Neural progenitor cell (in vitro differentiated cells): ENCODE measurements around the gene ATP4A. TPM values are rescaled to one million over a fixed set of nuclear protein-coding genes. Genes with fewer than 3 reads are reported as not detected.

Experiments
- DNase-seq: peaks from one replicate; pipeline ENCODE4 v3.0.0-alpha.2; 2016; ENCODE audit warnings: low spot score
- H2AFZ ChIP-seq: fragments of 200-600 bp; sonication (generic); replicated peaks from 2 replicates; pipeline ENCODE4 v1.6.1; 2016; ENCODE audit warnings: antibody characterized with exemption
- H3F3A ChIP-seq: fragments of 200-600 bp; sonication (generic); 2 replicates; pipeline ENCODE4 v1.6.1; 2016; ENCODE audit warnings: antibody characterized with exemption, low read depth
- H3K27ac ChIP-seq: fragments of 200-600 bp; sonication (generic); 2 replicates; pipeline ENCODE4 v1.5.1; 2016; ENCODE audit warnings: mild to moderate bottlenecking
- H3K27me3 ChIP-seq: fragments of 200-600 bp; sonication (generic); 2 replicates; pipeline ENCODE4 v1.6.1; 2016; ENCODE audit warnings: mild to moderate bottlenecking, moderate library complexity
- H3K36me3 ChIP-seq: fragments of 200-600 bp; sonication (generic); 2 replicates; pipeline ENCODE4 v1.5.1; 2016
- H3K4me1 ChIP-seq: fragments of 200-600 bp; sonication (generic); 2 replicates; pipeline ENCODE4 v1.6.1; 2016; ENCODE audit warnings: mixed run types
- H3K4me2 ChIP-seq: fragments of 200-600 bp; sonication (generic); 2 replicates; pipeline ENCODE4 v1.6.1; 2016
- H3K4me3 ChIP-seq: fragments of 200-600 bp; sonication (generic); 2 replicates; pipeline ENCODE4 v1.5.1; 2016
- H3K79me2 ChIP-seq: fragments of 200-600 bp; sonication (generic); 2 replicates; pipeline ENCODE4 v1.6.1; 2016; ENCODE audit warnings: low read depth
- H3K9ac ChIP-seq: fragments of 200-600 bp; sonication (generic); 2 replicates; pipeline ENCODE4 v1.6.1; 2016
- H3K9me3 ChIP-seq: fragments of 200-600 bp; sonication (generic); 2 replicates; pipeline ENCODE4 v1.5.1; 2016; ENCODE audit warnings: low read depth
- H4K20me1 ChIP-seq: fragments of 200-600 bp; sonication (generic); 2 replicates; pipeline ENCODE4 v1.6.1; 2016; ENCODE audit warnings: low read depth
- H3K27ac Mint-ChIP-seq: 3 replicates; pipeline ENCODE4 v1.8.0; 2021; ENCODE audit warnings: mixed read lengths
- H3K27me3 Mint-ChIP-seq: 2 replicates; pipeline ENCODE4 v1.8.0; 2022; ENCODE audit warnings: low read depth, mild to moderate bottlenecking, inconsistent platforms, moderate library complexity, mixed read lengths; ENCODE audit not compliant: insufficient read depth
- H3K36me3 Mint-ChIP-seq: 3 replicates; pipeline ENCODE4 v1.8.0; 2021; ENCODE audit warnings: mixed read lengths
- H3K4me1 Mint-ChIP-seq: 3 replicates; pipeline ENCODE4 v1.8.0; 2021; ENCODE audit warnings: mixed read lengths
- H3K4me3 Mint-ChIP-seq: 3 replicates; pipeline ENCODE4 v1.8.0; 2021; ENCODE audit warnings: mild to moderate bottlenecking, moderate library complexity, mixed read lengths
- H3K9me3 Mint-ChIP-seq: 3 replicates; pipeline ENCODE4 v1.8.0; 2020; ENCODE audit warnings: mixed read lengths
- EZH2 ChIP-seq: fragments of 200-600 bp; sonication (generic); IDR thresholded peaks from 2 replicates; pipeline ENCODE4 v1.6.1; 2017; ENCODE audit warnings: antibody characterized with exemption, mild to moderate bottlenecking, moderate library complexity
- EZH2phosphoT487 ChIP-seq: fragments of 200-600 bp; sonication (generic); IDR thresholded peaks from 2 replicates; pipeline ENCODE4 v1.6.1; 2017; ENCODE audit warnings: antibody characterized with exemption
- total RNA-seq: library from RNA; depleted of rRNA; stranded (reverse); fragments of >200 nt; gene quantifications from 2 replicates; pipeline ENCODE4 v1.2.3, GENCODE V29; 2015; ENCODE audit warnings: low replicate concordance
- TF ChIP-seq, protein P1 (sequence below): fragments of 200-600 bp; sonication (generic); IDR thresholded peaks from 2 replicates; pipeline ENCODE4 v1.5.1; 2017; ENCODE audit warnings: antibody characterized with exemption, mild to moderate bottlenecking

Gene ATP4A
- total RNA-seq, 1 donor from 2014 or later = not detected

DNA sequence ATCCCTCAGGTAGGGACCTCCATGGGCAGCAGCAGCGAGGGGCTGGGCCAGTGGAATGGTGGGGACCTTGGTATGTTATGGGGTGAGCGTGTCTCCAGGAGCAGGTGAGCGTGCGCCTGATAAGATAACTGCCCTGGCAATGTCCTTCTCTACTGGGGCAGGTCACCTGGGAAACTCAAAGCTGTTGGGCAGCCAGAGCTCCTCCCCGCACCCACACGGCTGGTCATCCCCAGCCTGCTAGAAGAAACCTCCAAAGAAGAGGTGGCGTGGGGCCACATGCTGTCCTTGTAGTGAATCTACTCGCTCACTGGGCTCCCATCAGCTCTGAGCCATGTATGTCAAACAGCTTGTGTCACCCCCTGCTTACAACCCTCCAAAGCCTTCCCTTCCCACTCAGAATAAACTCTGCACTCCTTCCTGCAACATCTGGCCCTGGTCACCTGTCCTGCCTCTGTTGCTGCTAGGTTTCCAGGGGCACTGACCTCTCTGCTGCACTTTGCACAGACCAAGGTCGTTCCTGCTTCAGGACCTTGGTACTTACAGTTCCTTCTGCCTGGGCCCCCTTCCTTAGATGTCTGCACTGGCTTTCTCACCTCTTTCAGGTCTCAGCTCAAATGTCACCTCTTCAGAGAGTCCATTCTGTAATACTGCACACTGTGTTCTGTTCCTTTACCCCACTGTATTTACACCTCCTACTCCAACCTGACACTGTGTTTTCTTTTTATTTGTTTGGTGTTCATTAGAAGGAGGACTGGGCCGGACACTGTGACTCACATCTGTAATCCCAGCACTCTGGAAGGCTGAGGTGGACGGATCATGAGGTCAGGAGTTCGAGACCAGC, 1.8 kb upstream of the ATP4A start:
- H3K27ac Mint-ChIP-seq = no peak overlapping the region
- no peaks in the 10 kb centered on the region for H3K9me3 Mint-ChIP-seq
- H3K27me3 Mint-ChIP-seq = peaks cover 13% of the 10 kb centered on the region
- H3K4me1 ChIP-seq = no peaks in the 10 kb centered on the region
- H3K4me3 ChIP-seq = no peak overlapping the region
- no peaks in the 10 kb centered on the region for H3K36me3 ChIP-seq
- no peaks in the 10 kb centered on the region for H3K4me1 Mint-ChIP-seq
- no peak overlapping the region for H3K27ac ChIP-seq
- H4K20me1 ChIP-seq = no peaks in the 10 kb centered on the region
- H3K4me2 ChIP-seq = no peak overlapping the region
- H3K79me2 ChIP-seq = no peaks in the 10 kb centered on the region
- TF ChIP-seq, protein P1, sequence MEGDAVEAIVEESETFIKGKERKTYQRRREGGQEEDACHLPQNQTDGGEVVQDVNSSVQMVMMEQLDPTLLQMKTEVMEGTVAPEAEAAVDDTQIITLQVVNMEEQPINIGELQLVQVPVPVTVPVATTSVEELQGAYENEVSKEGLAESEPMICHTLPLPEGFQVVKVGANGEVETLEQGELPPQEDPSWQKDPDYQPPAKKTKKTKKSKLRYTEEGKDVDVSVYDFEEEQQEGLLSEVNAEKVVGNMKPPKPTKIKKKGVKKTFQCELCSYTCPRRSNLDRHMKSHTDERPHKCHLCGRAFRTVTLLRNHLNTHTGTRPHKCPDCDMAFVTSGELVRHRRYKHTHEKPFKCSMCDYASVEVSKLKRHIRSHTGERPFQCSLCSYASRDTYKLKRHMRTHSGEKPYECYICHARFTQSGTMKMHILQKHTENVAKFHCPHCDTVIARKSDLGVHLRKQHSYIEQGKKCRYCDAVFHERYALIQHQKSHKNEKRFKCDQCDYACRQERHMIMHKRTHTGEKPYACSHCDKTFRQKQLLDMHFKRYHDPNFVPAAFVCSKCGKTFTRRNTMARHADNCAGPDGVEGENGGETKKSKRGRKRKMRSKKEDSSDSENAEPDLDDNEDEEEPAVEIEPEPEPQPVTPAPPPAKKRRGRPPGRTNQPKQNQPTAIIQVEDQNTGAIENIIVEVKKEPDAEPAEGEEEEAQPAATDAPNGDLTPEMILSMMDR = no peak
- TF ChIP-seq EZH2 (no peak), EZH2phosphoT487 (no peak)
- H2AFZ ChIP-seq = no peak overlapping the region
- H3F3A ChIP-seq = no peaks in the 10 kb centered on the region
- no peak overlapping the region for H3K9ac ChIP-seq
- no peak for DNase-seq
- no peaks in the 10 kb centered on the region for H3K9me3 ChIP-seq
- H3K36me3 Mint-ChIP-seq = no peaks in the 10 kb centered on the region
- peaks cover 32% of the 10 kb centered on the region for H3K27me3 ChIP-seq
- H3K4me3 Mint-ChIP-seq = no peak overlapping the region

- no peak overlapping the region for H3K4me2 ChIP-seq
- no peaks in the 10 kb centered on the region for H3K4me1 ChIP-seq
- H3K4me3 Mint-ChIP-seq = no peak overlapping the region
- H2AFZ ChIP-seq = no peak overlapping the region
- H3K4me1 Mint-ChIP-seq = peaks cover 2% of the 10 kb centered on the region
- peaks cover 56% of the 10 kb centered on the region for H3K27me3 ChIP-seq
- no peaks in the 10 kb centered on the region for H3K79me2 ChIP-seq
- H3K9me3 ChIP-seq = no peaks in the 10 kb centered on the region
- peaks cover 26% of the 10 kb centered on the region for H3K27me3 Mint-ChIP-seq
- TF ChIP-seq, protein P1 = no peak
- TF ChIP-seq EZH2phosphoT487 (no peak), EZH2 (no peak)
- H3K36me3 ChIP-seq = no peaks in the 10 kb centered on the region
- H3K4me3 ChIP-seq = no peak overlapping the region
- no peaks in the 10 kb centered on the region for H4K20me1 ChIP-seq
- H3K27ac Mint-ChIP-seq = no peak overlapping the region
- no peaks in the 10 kb centered on the region for H3K9me3 Mint-ChIP-seq
- H3K36me3 Mint-ChIP-seq = no peaks in the 10 kb centered on the region
- H3K9ac ChIP-seq = no peak overlapping the region
- no peak overlapping the region for H3K27ac ChIP-seq
- no peaks in the 10 kb centered on the region for H3F3A ChIP-seq
- DNase-seq = no peak
These were observed 682 bp downstream of the ATP4A start for GRCh38 chr19:35562776-35563175.

GRCh38 chr19:35562336-35562735, 1.1 kb downstream of the ATP4A start:
- no peaks in the 10 kb centered on the region for H3K9me3 Mint-ChIP-seq
- Histone ChIP-seq H3K4me1 (no peaks in the 10 kb centered on the region), H3K9ac (no peak overlapping the region), H3K27me3 (peaks cover 60% of the 10 kb centered on the region), H3K4me2 (no peak overlapping the region), H4K20me1 (no peaks in the 10 kb centered on the region), H3F3A (peaks cover 3% of the 10 kb centered on the region), H3K79me2 (no peaks in the 10 kb centered on the region), H3K4me3 (no peak overlapping the region), H3K9me3 (no peaks in the 10 kb centered on the region), H2AFZ (no peak overlapping the region), H3K27ac (no peak overlapping the region), H3K36me3 (no peaks in the 10 kb centered on the region)
- H3K4me3 Mint-ChIP-seq = no peak overlapping the region
- TF ChIP-seq, protein P1 = no peak
- no peak overlapping the region for H3K27ac Mint-ChIP-seq
- peaks cover 27% of the 10 kb centered on the region for H3K27me3 Mint-ChIP-seq
- H3K4me1 Mint-ChIP-seq = peaks cover 2% of the 10 kb centered on the region
- H3K36me3 Mint-ChIP-seq = no peaks in the 10 kb centered on the region
- no peak for DNase-seq
